Coronary artery (tissue), 2 donors: Measurements from ENCODE around the gene EPRS1.

Source experiments
- DNase-seq: peaks from one replicate; pipeline ENCODE4 v3.0.0-alpha.2; 2017; ENCODE audit warnings: low spot score
- H3K27ac ChIP-seq, 2 donors: fragments of 200-600 bp; sonication (generic); one replicate each; pipeline ENCODE4 v1.5.1; 2016 to 2019
- H3K4me3 ChIP-seq: fragments of 200-600 bp; sonication (generic); 2 replicates; pipeline ENCODE4 v1.5.1; 2016; ENCODE audit warnings: mild to moderate bottlenecking, moderate library complexity
- CTCF ChIP-seq: fragments of 200-600 bp; sonication (generic); IDR thresholded peaks from one replicate; pipeline ENCODE4 v1.5.1; 2019; ENCODE audit warnings: antibody characterized with exemption

Gene EPRS1

GRCh38 chr1:220007438-220007837, 38.9 kb downstream of the EPRS1 start:
- Histone ChIP-seq H3K4me3 (no peak overlapping the region), H3K27ac (no peak overlapping the region)
- DNase-seq, result no peak
- no peak for TF ChIP-seq CTCF

GRCh38 chr1:220005489-220005888, 40.8 kb downstream of the EPRS1 start:
- H3K4me3 ChIP-seq, result no peak overlapping the region
- no peak overlapping the region for H3K27ac ChIP-seq
- TF ChIP-seq CTCF, result no peak
- no peak for DNase-seq

GRCh38 chr1:220003610-220004299, 42.5 kb downstream of the EPRS1 start:
- TF ChIP-seq CTCF, result no peak
- DNase-seq, result no peak
- no peak overlapping the region for H3K4me3 ChIP-seq
- no peak overlapping the region for H3K27ac ChIP-seq

GRCh38 chr1:220003015-220003414, 43.3 kb downstream of the EPRS1 start:
- DNase-seq, result no peak
- Histone ChIP-seq H3K27ac (no peak overlapping the region), H3K4me3 (no peak overlapping the region)
- no peak for TF ChIP-seq CTCF

- no peak for TF ChIP-seq CTCF
- H3K27ac ChIP-seq, result peak overlapping the region in 1 of 2 donors; percentile 54
- no peak for DNase-seq
- H3K4me3 ChIP-seq, result no peak overlapping the region
These were observed 45.2 kb downstream of the EPRS1 start for GRCh38 chr1:220001095-220001501.

- TF ChIP-seq CTCF, result no peak
- no peak overlapping the region for H3K4me3 ChIP-seq
- peak overlapping the region in 1 of 2 donors; percentile 4 for H3K27ac ChIP-seq
- DNase-seq, result no peak
These were observed 46.5 kb downstream of the EPRS1 start for GRCh38 chr1:219999821-220000220.
